Peyer's patch (tissue), 4 donors: ENCODE data around the gene ITGA11. TPM values are rescaled to one million over a fixed set of nuclear protein-coding genes. Genes with fewer than 3 reads are reported as not detected.

Source experiments
- DNase-seq, 3 donors: peaks; one replicate each; pipeline ENCODE4 v3.0.0-alpha.2; 2017 to 2019
- H3K27ac ChIP-seq, 4 donors: fragments of 200-600 bp; sonication (generic); one replicate each; pipeline ENCODE4 v1.5.1; 2016 to 2019
- H3K27me3 ChIP-seq, 2 donors: fragments of 200-600 bp; sonication (generic); one replicate each; pipeline ENCODE4 v1.5.1; 2019
- H3K36me3 ChIP-seq, 3 donors: fragments of 200-600 bp; sonication (generic); one replicate each; pipeline ENCODE4 v1.5.1; 2016 to 2019
- H3K4me1 ChIP-seq, 4 donors: fragments of 200-600 bp; sonication (generic); one replicate each; pipeline ENCODE4 v1.5.1; 2016 to 2019
- H3K4me3 ChIP-seq, 4 donors: fragments of 200-600 bp; sonication (generic); 1 replicate in 3 of 4; 2 replicates in 1 of 4; pipeline ENCODE4 v1.5.1; 2016 to 2019; ENCODE audit warnings: mild to moderate bottlenecking in 1 of 4
- H3K9me3 ChIP-seq, 4 donors: fragments of 200-600 bp; sonication (generic); one replicate each; pipeline ENCODE4 v1.5.1; 2016 to 2019; ENCODE audit warnings: mild to moderate bottlenecking in 1 of 4
- POLR2A ChIP-seq, 2 donors: fragments of 450-650 bp; IDR thresholded peaks; one replicate each; pipeline ENCODE4 v1.5.1; 2017; ENCODE audit warnings: antibody characterized with exemption in 2 of 2, mild to moderate bottlenecking in 2 of 2, moderate library complexity in 2 of 2
- total RNA-seq, 4 donors: library from RNA; depleted of rRNA; stranded (reverse); fragments of >200 nt; gene quantifications; one replicate each; pipeline ENCODE4 v1.1.0, GENCODE V29; 2016
- TF ChIP-seq, protein P1 (sequence below), 6 experiments: fragments of 450-650 bp in 4 of 6; fragments of 200-600 bp in 2 of 6; sonication (generic) in 1 of 6; IDR thresholded peaks; one replicate each; pipeline ENCODE4 v1.5.1; 2017 to 2019; ENCODE audit warnings: antibody characterized with exemption in 6 of 6, mild to moderate bottlenecking in 3 of 6, moderate library complexity in 1 of 6

ITGA11 gene
- total RNA-seq, 4 donors from 2014 or later, result 0.88 to 24.8 (median 2.6) TPM

DNA sequence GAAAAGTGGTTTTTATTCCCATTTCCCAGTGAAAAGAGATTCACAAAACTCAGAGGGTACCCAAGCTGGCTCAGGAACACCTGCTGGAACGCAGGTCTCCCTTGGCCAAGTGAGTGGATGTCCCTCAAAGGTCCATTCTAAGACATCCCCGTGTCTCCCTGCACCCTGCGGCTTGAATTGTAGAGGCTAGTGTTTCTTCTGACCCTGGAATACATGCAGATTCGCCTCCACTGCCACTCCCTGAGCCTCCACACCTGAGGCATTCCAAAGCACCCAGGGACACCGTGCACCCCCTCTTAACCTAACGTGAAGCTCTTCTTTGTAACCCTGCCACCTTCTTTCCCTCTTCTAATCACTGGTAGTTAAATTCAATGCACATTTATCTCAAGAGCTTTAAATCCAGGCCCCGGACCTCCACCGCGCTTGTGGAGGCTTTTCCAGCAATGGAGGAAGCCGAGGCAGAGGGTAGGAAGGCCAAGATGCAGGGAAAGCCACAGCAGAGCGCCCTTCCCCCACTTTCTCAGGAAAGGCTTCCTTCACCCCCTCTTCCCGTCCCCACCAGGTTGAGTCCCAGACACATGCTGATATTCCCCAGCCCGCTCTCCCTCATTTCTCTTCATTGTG lies 590 bp upstream of the ITGA11 start:
- TF ChIP-seq, protein P1, sequence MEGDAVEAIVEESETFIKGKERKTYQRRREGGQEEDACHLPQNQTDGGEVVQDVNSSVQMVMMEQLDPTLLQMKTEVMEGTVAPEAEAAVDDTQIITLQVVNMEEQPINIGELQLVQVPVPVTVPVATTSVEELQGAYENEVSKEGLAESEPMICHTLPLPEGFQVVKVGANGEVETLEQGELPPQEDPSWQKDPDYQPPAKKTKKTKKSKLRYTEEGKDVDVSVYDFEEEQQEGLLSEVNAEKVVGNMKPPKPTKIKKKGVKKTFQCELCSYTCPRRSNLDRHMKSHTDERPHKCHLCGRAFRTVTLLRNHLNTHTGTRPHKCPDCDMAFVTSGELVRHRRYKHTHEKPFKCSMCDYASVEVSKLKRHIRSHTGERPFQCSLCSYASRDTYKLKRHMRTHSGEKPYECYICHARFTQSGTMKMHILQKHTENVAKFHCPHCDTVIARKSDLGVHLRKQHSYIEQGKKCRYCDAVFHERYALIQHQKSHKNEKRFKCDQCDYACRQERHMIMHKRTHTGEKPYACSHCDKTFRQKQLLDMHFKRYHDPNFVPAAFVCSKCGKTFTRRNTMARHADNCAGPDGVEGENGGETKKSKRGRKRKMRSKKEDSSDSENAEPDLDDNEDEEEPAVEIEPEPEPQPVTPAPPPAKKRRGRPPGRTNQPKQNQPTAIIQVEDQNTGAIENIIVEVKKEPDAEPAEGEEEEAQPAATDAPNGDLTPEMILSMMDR (IDR thresholded peaks at IDR 0.05), result no peak
- no peak for TF ChIP-seq POLR2A (IDR thresholded peaks at IDR 0.05)
- Histone ChIP-seq H3K4me3 (peak overlapping the region in 1 of 4 donors; percentile 50), H3K4me1 (peaks cover 0 to 17% (median 0%) of the 10 kb centered on the region in 4 donors), H3K9me3 (no peaks in the 10 kb centered on the region), H3K36me3 (no peaks in the 10 kb centered on the region), H3K27me3 (peaks cover 0 to 14% of the 10 kb centered on the region in 2 donors), H3K27ac (no peak overlapping the region)
- peak in 1 of 3 donors; percentile 22 for DNase-seq

DNA sequence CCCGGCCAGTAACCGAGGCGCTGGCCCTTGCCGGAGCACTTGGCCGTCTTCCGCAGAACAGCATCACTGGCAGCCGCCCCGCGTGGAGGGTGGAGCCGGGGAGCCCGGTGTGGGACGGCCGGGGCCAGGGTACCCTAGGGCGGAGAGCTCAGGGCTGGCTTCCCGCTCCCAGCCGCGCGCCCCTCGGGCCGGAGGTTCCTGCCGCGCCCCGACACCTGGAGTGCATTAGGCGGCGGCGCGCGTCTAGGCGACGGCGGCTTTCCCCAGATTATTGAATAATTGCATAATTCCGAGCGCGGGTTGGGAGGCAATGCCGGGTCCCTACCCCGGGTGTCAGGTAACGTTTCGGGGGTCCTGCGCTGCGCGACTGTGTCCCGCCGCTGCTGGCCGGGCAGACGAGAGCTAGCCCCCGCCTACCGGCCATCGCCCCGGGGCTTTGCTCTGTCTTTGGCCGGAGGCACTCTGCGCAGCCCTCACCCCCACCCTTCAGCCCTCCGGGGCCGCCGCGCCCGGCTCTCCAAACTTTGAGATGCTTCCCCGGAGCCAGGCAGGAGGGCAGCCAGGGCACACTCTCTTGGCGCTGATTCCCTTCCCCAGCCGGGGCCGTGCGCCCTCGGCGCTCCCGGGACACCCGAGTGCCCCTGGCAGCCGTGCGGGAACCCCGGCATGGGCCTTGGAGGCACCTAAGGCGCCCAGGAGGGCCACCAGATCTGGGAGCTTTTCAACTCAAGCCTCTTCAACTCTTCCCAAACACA lies 749 bp downstream of the ITGA11 start:
- H3K4me3 ChIP-seq, result peak overlapping the region; percentile 21 to 54 (median 40)
- H3K27ac ChIP-seq, result peak overlapping the region in 2 of 4 donors; percentile 15 to 35
- peaks cover 0 to 17% (median 0%) of the 10 kb centered on the region in 4 donors for H3K4me1 ChIP-seq
- peak in 1 of 3 donors; percentile 44 for DNase-seq
- H3K36me3 ChIP-seq, result no peaks in the 10 kb centered on the region
- peaks cover 0 to 14% of the 10 kb centered on the region in 2 donors for H3K27me3 ChIP-seq
- no peaks in the 10 kb centered on the region for H3K9me3 ChIP-seq
- no peak for TF ChIP-seq POLR2A (IDR thresholded peaks at IDR 0.05)
- TF ChIP-seq, protein P1 (IDR thresholded peaks at IDR 0.05), result no peak

DNA sequence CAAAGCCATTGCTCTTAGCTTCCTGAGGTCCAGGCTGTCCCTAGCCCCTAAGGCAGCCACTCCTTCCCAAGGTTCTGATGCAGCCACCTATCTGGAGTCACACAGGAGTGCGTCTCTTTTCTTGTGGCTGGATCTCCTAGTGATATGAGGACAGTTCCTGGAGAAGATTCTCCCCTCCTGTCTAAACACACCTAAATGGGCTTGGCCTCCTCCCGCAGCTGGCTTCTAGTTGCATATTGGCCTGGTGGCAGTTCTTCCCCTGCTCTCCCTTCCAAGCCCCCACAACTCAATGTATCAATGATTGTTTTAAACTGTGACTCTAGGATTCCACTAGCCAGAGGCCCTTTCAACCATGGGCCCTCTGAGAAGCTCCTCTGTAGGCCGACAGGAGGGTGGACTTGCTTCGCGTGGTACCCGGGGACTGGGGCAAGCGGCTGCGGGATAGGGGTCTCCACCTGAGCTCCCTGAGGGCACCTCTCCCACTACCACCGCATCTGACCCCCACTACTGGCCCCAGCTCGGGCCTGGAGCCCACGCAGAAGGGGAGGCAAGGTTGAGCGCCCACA lies 1.4 kb downstream of the ITGA11 start:
- peak overlapping the region in 2 of 4 donors; percentile 15 to 35 for H3K27ac ChIP-seq
- no peak for TF ChIP-seq POLR2A (IDR thresholded peaks at IDR 0.05)
- TF ChIP-seq, protein P1 (IDR thresholded peaks at IDR 0.05), result no peak
- peak in 1 of 3 donors; percentile 19 for DNase-seq
- H3K36me3 ChIP-seq, result no peaks in the 10 kb centered on the region
- H3K4me1 ChIP-seq, result peaks cover 0 to 17% (median 0%) of the 10 kb centered on the region in 4 donors
- peaks cover 0 to 14% of the 10 kb centered on the region in 2 donors for H3K27me3 ChIP-seq
- no peaks in the 10 kb centered on the region for H3K9me3 ChIP-seq
- H3K4me3 ChIP-seq, result peak overlapping the region in 3 of 4 donors; percentile 21 to 54 (median 50)

DNA sequence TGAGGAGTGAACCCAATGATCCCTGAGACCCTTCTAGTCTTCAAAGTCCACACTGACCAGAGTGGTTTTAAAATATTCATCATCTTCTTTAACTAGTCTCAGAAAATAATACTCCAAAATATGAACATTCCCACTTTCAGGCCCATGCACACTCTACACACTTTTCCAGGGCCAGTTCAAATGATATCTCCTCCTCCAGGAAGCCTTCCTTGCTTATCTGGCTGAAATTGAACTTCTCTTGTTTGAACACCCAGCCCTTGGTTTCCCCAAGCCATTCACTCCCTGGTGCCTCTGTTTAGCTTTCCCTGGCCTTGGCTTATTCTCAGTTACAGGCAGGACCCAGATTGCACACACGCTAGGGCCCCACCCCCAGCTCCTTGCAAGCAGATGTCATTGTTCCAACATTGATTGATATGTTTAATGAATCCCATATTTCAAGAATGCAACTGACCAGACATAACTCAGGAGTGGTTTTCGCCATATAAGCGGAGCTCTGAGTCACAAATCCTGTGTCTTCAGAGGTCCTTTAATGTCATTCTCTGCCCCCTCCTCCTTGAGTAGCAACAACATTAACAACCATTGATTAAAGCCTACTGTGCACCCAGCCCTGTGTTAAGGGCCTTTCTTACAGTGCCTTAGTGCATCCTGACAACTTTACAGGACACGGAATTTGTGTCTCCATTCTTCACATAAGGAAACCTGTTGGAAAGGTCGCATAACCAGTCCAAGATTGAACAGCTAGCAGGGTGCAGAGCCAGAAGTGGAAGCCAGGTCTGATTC lies 2.1 kb downstream of the ITGA11 start:
- no peak for TF ChIP-seq POLR2A (IDR thresholded peaks at IDR 0.05)
- TF ChIP-seq, protein P1 (IDR thresholded peaks at IDR 0.05), result no peak

DNA sequence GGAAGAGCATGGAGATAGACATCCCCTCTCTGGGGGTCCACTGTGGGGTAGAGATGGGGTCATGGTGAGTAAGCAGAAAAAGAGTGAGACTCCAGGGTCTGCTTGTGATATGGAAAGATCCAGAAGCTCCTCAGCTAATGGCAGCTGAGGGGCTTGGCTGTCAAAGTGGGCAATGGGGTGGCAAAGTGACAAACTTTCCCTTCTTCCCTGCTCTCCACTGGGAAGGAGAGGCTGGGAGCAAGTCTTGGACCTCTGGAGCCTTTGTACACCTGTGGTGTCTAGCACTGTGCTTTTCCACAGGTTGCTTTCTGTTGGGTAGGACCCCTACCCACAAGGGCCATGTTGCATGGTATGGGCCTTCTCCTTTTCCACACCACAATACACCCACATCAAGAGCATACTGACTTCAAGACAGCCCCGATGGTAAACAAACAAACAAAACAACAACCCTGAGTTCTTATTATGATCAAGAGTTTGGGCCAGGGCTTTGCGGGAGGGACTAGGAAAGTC lies 3.5 kb downstream of the ITGA11 start:
- Histone ChIP-seq H3K9me3 (no peaks in the 10 kb centered on the region), H3K4me3 (no peak overlapping the region), H3K4me1 (peaks cover 0 to 17% (median 0%) of the 10 kb centered on the region in 4 donors), H3K27me3 (peaks cover 0 to 14% of the 10 kb centered on the region in 2 donors), H3K27ac (no peak overlapping the region), H3K36me3 (no peaks in the 10 kb centered on the region)
- peak in 1 of 3 donors; percentile 2 for DNase-seq
- TF ChIP-seq, protein P1 (IDR thresholded peaks at IDR 0.05), result no peak
- no peak for TF ChIP-seq POLR2A (IDR thresholded peaks at IDR 0.05)

More for the DNA sequence above, 2.1 kb downstream of the ITGA11 start:
- peak in 1 of 3 donors; percentile 28 for DNase-seq
- Histone ChIP-seq H3K27ac (no peak overlapping the region), H3K9me3 (no peaks in the 10 kb centered on the region), H3K4me3 (no peak overlapping the region), H3K27me3 (peaks cover 0 to 14% of the 10 kb centered on the region in 2 donors), H3K36me3 (no peaks in the 10 kb centered on the region), H3K4me1 (peaks cover 0 to 17% (median 0%) of the 10 kb centered on the region in 4 donors)
